Ramos (cell line): ENCODE measurements around the gene FAM3D.

Experiments used
- in situ Hi-C: fragments of 300-500 bp; cut with MboI; formaldehyde crosslinking; loops from one replicate; pipeline ENCODE4 v1.14.3; 2022; ENCODE audit warnings: low sequenced_read_pairs; ENCODE audit not compliant: unreplicated experiment

The FAM3D gene

GRCh38 chr3:58630076-58630709 is 36.4 kb downstream of the FAM3D start:
- in situ Hi-C loops = loop anchor here (10.0 kb wide), 1 partner anchor 325 kb away; the partner anchor contains the start of genes HTD2 and RPP14

DNA sequence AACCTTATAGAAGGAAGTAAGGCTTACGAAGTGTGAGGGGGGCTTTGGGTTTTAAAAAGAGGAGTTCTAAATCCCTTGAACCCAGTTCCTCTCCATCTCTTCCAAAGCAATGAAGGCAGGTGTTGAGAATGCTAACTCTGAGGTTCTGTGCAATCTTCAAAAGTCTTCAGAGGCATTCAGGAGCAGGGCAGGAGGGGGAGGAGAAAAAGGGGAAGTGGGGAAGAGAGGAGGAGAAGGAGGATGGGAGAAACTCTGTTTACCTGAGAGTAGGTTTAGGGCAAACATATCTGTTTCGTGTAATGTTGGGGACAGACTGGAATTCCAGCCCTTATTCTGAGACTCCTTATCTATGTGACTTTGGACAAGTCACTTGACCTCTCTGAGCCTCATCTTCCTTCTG is 36.9 kb downstream of the FAM3D start:
- in situ Hi-C loops = loop anchor here (10.0 kb wide), 1 partner anchor 325 kb away; the partner anchor contains the start of genes HTD2 and RPP14

GRCh38 chr3:58628823-58629562 is 37.6 kb downstream of the FAM3D start:
- in situ Hi-C loops = no loop called here

DNA sequence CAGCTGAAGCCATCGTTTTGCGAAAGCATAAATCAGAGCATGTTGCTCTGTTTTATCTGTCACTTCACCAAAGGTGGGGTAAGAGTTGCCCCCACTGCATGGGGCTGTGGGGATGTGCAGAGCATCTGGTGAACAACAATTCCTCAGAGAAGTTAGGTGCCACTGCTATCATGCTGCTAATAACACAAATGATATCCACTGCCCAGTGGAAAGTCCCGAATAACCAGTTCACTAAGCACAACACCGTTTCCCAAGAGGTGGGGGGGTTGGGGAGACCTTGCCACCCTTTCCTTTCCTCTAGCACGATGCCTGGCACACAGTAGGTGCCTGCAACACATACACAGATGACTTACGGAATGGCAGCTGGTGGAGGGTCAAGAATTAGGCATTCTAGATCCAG is 38.6 kb downstream of the FAM3D start:
- in situ Hi-C loops = no loop called here

GRCh38 chr3:58627570-58627885 is 39.0 kb downstream of the FAM3D start:
- in situ Hi-C loops = no loop called here

GRCh38 chr3:58626841-58627569 is 39.6 kb downstream of the FAM3D start:
- in situ Hi-C loops = no loop called here

- in situ Hi-C loops = no loop called here
These were observed 41.3 kb downstream of the FAM3D start for GRCh38 chr3:58625196-58625824.

DNA sequence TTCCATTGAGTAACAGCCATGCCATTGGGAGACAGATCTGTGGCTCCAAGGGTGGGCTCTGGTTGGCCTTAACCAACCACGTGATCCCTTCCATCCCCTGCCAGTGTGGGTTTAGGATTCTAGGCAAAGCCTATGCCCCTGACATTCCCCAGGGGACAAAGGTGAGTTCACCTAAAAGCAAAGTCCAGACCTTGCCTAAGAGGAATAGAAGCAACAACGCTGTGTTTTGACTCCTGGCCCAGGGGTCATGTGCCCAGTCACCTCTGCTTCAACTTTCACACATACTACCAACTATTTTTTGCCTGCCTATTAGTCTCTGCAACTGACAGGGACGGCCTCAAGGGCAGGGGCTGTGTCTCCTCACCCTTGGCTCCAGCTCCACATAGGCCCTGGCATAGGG is 42.0 kb downstream of the FAM3D start:
- in situ Hi-C loops = no loop called here

GRCh38 chr3:58623961-58624360 is 42.6 kb downstream of the FAM3D start:
- in situ Hi-C loops = no loop called here

DNA sequence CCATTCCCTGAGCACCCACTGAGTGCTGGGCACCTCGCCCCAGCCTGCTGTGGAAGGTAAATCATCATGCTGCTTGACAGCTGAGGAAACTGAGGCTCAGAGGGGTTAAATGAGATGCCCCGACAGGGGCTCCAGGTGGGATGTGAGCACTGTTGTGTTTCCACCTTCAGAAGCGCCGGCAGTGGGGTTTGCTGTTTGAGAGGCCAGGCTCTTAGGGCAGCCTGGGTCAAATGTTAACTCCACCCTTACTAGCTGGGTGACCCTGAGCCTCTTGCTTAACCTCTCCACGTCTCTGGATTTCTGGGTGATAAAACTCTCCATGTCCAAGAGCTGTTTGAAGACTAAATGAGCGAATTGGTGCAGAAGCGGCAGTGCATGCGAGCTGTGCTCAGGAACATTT is 43.1 kb downstream of the FAM3D start:
- in situ Hi-C loops = no loop called here

- in situ Hi-C loops = no loop called here
These were observed 43.7 kb downstream of the FAM3D start for GRCh38 chr3:58622892-58623291.

- in situ Hi-C loops = no loop called here
These were observed 44.1 kb downstream of the FAM3D start for GRCh38 chr3:58622436-58622835.

DNA sequence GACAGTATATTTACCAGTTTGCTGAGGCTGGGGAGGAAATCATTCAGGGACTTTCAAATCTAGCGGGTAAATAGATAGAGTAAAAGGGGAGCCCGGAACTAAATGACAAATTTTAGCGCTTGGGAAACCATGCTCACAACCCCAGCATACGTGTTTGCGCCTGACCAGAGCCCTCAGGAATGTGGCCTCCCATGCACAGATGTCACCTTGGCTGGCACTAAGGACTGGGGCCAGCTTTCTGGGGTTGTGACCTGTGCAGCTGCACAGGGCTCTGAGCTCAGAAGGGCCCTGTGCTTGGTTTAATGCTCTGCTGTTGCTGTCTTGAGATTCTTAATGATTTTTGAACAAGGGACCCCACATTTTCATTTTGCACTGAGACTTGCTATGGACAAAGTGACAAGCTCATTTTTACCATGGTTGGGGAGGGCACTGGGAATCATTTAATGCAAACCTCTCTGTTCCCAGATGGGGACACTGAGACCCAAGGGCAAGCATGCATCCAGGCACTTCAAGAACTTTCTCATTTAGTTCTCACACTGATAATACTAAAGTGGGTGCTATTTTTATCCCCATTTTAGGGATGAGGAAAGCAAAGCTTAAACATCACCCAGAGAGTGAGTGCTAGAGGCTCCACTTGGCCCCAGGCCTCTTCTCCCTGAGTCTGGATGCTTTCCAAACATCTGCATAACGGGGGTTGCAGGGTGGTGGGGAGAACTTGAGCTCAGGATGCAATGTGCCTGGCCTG is 45.3 kb downstream of the FAM3D start:
- in situ Hi-C loops = no loop called here

GRCh38 chr3:58620421-58620820 is 46.2 kb downstream of the FAM3D start:
- in situ Hi-C loops = no loop called here

DNA sequence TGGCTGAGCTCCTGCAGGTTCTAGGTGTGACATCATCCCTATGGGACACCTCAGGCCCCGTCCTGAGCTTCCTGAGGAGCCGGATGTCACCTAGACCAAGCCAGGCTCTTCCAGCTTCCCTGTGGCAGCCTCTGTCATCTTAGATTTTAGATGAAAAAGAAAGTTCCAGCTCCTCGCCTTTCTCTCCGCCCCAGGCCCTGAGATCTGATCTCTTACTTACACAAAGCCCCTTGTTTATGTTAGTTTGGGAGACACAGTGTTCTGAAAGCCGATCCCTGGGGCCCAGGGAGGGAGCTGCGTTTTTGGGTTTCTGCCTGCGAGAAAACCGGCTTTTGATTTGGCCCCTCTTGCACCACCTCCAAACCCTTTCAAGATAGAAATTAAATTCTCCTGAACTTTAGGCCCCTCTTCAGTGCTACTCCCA is 49.2 kb downstream of the FAM3D start:
- in situ Hi-C loops = no loop called here

DNA sequence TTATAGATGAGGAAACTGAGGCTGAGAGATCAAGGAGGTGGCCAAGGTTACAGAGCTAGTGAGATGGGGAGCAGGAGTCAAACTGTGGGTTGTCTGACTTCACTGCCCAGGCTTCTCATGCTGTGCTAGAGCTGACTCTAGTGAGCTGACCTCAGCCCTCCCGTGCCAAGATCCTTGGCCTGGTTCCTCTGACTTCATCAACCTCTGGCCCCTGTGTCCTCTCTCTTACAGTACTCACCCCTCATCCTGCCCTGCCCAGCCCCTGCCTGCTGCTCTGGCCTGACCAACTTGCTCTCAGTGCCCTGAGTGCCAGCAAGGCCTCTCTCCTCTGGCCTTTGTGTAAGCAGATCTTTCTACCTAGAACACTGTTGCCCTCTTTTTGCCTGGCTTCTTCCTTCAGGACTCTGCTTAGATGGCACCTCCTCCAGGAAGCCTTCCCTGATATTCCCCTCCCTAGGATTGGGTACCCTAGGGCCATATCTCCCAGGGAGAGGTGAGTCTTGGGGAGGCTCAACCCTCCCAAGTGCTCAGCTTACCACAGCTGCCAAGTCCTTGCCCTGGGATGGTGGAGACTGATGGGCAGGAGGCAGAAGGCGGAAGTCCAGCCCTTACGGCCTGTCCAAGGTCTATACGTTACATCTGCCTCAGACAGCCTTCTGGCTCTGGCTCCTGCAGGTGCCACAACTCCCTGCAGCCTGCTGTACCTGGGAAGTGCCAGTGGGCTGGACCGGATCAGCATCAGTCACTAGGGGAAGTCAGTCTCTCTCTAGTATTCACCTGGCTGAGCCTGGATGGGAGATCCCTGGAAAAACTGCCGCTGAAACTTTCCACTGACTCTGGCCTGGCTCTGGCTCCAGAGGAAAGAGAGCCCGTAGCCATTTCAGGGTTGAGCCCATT is 53.1 kb downstream of the FAM3D start:
- in situ Hi-C loops = no loop called here

GRCh38 chr3:58612830-58613229 is 53.7 kb downstream of the FAM3D start:
- in situ Hi-C loops = no loop called here

- in situ Hi-C loops = no loop called here
These were observed 56.6 kb downstream of the FAM3D start for GRCh38 chr3:58609990-58610389.

DNA sequence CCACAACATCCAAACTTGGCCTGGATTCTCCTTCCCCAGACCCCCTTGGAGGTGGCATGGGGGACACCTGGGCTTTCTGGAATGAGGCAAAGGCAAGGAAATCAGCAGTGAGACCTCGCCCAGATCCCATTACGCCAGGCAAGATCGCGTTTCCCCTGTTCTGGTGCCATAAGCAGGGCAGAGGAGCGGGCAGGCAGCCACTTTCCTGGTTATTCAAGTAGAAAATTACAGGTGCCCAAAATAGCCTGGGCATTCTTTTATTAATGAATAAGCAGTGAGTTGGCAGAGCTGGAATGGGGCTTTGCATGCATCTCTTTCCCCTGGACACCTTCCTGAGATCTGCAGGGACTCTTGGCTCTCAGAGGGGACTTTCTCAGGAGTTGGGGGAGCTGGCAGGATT is 57.9 kb downstream of the FAM3D start:
- in situ Hi-C loops = no loop called here
